ENCODE results near the gene FAM8A1. TPM values are rescaled to one million over a fixed set of nuclear protein-coding genes. Genes with fewer than 3 reads are reported as not detected.
"Not testable (repeated sequence)": the region's sequence is repeated elsewhere in the genome, so short reads cannot be mapped to it uniquely, and the experiment has no call there.

FAM8A1 gene
- total and polyA plus RNA-seq, 8 donors: 24.7 to 46.9 (median 41.0) TPM

- Histone ChIP-seq H3K27me3 (peaks cover 0 to 17% of the 10 kb centered on the region in 2 donors), H3K9me3 (peaks cover 0 to 11% of the 10 kb centered on the region in 2 donors), H3K4me1 (peaks cover 2 to 19% of the 10 kb centered on the region in 2 donors), H3K36me3 (no peaks in the 10 kb centered on the region), H3K4me3 (peak overlapping the region; percentile 29 to 47), H3K27ac (no peak overlapping the region)
- ATAC-seq (peak; percentile 73), DNase-seq (peak in 3 of 4 donors; percentile 36 to 85 (median 65))
- intact Hi-C loops (cut with DNase I): loop anchor here in 1 of 2 donors (5.0 kb wide), 1 partner anchor 423 kb away; no protein-coding TSS in a partner anchor
- TF ChIP-seq, protein P1, sequence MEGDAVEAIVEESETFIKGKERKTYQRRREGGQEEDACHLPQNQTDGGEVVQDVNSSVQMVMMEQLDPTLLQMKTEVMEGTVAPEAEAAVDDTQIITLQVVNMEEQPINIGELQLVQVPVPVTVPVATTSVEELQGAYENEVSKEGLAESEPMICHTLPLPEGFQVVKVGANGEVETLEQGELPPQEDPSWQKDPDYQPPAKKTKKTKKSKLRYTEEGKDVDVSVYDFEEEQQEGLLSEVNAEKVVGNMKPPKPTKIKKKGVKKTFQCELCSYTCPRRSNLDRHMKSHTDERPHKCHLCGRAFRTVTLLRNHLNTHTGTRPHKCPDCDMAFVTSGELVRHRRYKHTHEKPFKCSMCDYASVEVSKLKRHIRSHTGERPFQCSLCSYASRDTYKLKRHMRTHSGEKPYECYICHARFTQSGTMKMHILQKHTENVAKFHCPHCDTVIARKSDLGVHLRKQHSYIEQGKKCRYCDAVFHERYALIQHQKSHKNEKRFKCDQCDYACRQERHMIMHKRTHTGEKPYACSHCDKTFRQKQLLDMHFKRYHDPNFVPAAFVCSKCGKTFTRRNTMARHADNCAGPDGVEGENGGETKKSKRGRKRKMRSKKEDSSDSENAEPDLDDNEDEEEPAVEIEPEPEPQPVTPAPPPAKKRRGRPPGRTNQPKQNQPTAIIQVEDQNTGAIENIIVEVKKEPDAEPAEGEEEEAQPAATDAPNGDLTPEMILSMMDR (IDR thresholded peaks at IDR 0.05): no peak
Measured at GRCh38 chr6:17580518-17581048, 19.5 kb upstream of the FAM8A1 start.

- Histone ChIP-seq H3K27me3 (peaks cover 0 to 17% of the 10 kb centered on the region in 2 donors), H3K9me3 (peaks cover 0 to 11% of the 10 kb centered on the region in 2 donors), H3K4me1 (peaks cover 2 to 26% of the 10 kb centered on the region in 2 donors)
- intact Hi-C loops (cut with DNase I): loop anchor here in 1 of 2 donors (5.0 kb wide), 1 partner anchor 424 kb away; no protein-coding TSS in a partner anchor
- H3K36me3 ChIP-seq, H3K27ac ChIP-seq, H3K4me3 ChIP-seq, ATAC-seq, DNase-seq: not testable (repeated sequence)
Measured at GRCh38 chr6:17581282-17581681, 18.8 kb upstream of the FAM8A1 start.

GRCh38 chr6:17583811-17584210, 16.3 kb upstream of the FAM8A1 start:
- no peak overlapping the region for H3K4me3 ChIP-seq
- peak in 1 of 4 donors; percentile 47 for DNase-seq

DNA sequence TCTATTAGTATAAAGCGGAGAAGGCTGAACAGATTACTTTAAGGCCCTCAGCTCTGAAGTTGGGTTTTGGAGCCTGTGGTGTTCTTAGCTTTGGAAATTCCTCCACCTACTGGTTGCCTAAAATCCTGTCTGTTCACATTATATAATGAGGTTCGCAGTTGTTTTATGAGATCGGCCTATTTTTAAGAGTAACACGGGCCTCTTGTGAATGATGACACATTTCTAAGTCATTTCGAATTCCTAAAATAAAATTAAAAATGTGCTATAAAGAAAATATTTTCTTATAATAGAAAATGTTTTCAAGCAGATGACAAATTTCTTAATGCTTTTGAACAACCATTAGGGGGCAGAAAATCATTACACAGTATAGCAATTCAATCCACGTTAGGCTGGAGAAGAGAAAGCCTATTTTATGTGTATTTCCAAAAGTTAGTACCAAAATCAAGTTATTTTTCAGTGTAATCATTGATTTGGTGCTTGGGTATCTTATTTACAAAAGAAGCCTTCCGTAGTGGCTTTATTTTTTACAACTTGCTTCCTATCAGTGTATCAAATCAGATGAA, 15.8 kb upstream of the FAM8A1 start:
- TF ChIP-seq, protein P1 (IDR thresholded peaks at IDR 0.05): peak; percentile 57 to 73
- Histone ChIP-seq H3K9me3 (no peaks in the 10 kb centered on the region), H3K4me3 (no peak overlapping the region), H3K27me3 (peaks cover 0 to 17% of the 10 kb centered on the region in 2 donors), H3K27ac (peak overlapping the region in 1 of 2 donors; percentile 38), H3K36me3 (no peaks in the 10 kb centered on the region), H3K4me1 (peaks cover 2 to 27% of the 10 kb centered on the region in 2 donors)
- DNase-seq (peak in 2 of 4 donors; percentile 68 to 81), ATAC-seq (peak; percentile 82)
- intact Hi-C loops (cut with DNase I): loop anchor here in 1 of 2 donors (5.0 kb wide), 1 partner anchor 427 kb away; no protein-coding TSS in a partner anchor

More at GRCh38 chr6:17583811-17584210, 16.3 kb upstream of the FAM8A1 start:
- peaks cover 2 to 27% of the 10 kb centered on the region in 2 donors for H3K4me1 ChIP-seq
- ATAC-seq: no peak
- H3K27ac ChIP-seq: peak overlapping the region in 1 of 2 donors; percentile 38
- intact Hi-C loops (cut with DNase I): loop anchor here in 1 of 2 donors (5.0 kb wide), 1 partner anchor 427 kb away; no protein-coding TSS in a partner anchor
- H3K27me3 ChIP-seq: peaks cover 0 to 17% of the 10 kb centered on the region in 2 donors
- TF ChIP-seq, protein P1 (IDR thresholded peaks at IDR 0.05): no peak
- H3K9me3 ChIP-seq: no peaks in the 10 kb centered on the region
- H3K36me3 ChIP-seq: no peaks in the 10 kb centered on the region

- Histone ChIP-seq H3K27me3 (peaks cover 0 to 2% of the 10 kb centered on the region in 2 donors), H3K4me3 (no peak overlapping the region), H3K36me3 (no peaks in the 10 kb centered on the region), H3K4me1 (peaks cover 2 to 20% of the 10 kb centered on the region in 2 donors), H3K27ac (peak overlapping the region in 1 of 2 donors; percentile 21), H3K9me3 (no peaks in the 10 kb centered on the region)
- ATAC-seq: peak; percentile 70
- DNase-seq: peak in 1 of 4 donors; percentile 38
- intact Hi-C loops (cut with DNase I): no loop called here
- TF ChIP-seq, protein P1 (IDR thresholded peaks at IDR 0.05): peak; percentile 19 to 36
Measured at GRCh38 chr6:17585766-17586490, 14.2 kb upstream of the FAM8A1 start.

GRCh38 chr6:17586623-17587022, 13.5 kb upstream of the FAM8A1 start:
- not testable (repeated sequence) for H3K27me3 ChIP-seq, ATAC-seq

More at GRCh38 chr6:17586623-17587022, 13.5 kb upstream of the FAM8A1 start:
- H3K4me1 ChIP-seq: peaks cover 2 to 21% of the 10 kb centered on the region in 2 donors
- H3K4me3 ChIP-seq; H3K36me3 ChIP-seq; DNase-seq; H3K9me3 ChIP-seq; H3K27ac ChIP-seq; intact Hi-C loops (cut with DNase I): not testable (repeated sequence)
